IPS-18c (cell line): ENCODE data around the gene EDEM2.
"Not testable (repeated sequence)": the region's sequence is repeated elsewhere in the genome, so short reads cannot be mapped to it uniquely, and the experiment has no call there.

ENCODE experiments used
- H3K4me3 ChIP-seq: 2 replicates; pipeline ENCODE4 v1.7.0; 2013; ENCODE audit warnings: low read depth, mild to moderate bottlenecking, low read length, moderate library complexity; ENCODE audit not compliant: insufficient read depth
- H3K9me3 ChIP-seq: one replicate; pipeline ENCODE4 v1.6.1; 2013; ENCODE audit warnings: mild to moderate bottlenecking, low read length, moderate library complexity; ENCODE audit not compliant: control insufficient read depth, insufficient read depth

EDEM2 gene

GRCh38 chr20:35111141-35111888, 35.8 kb downstream of the EDEM2 start:
- no peak overlapping the region for H3K4me3 ChIP-seq
- no peaks in the 10 kb centered on the region for H3K9me3 ChIP-seq

GRCh38 chr20:35108921-35109320, 38.2 kb downstream of the EDEM2 start:
- no peaks in the 10 kb centered on the region for H3K9me3 ChIP-seq
- no peak overlapping the region for H3K4me3 ChIP-seq

- Histone ChIP-seq H3K9me3 (no peaks in the 10 kb centered on the region), H3K4me3 (no peak overlapping the region)
These were observed 40.2 kb downstream of the EDEM2 start for GRCh38 chr20:35106827-35107380.

- H3K9me3 ChIP-seq, result no peaks in the 10 kb centered on the region
- H3K4me3 ChIP-seq, result no peak overlapping the region
These were observed 42.3 kb downstream of the EDEM2 start for GRCh38 chr20:35104685-35105295.

GRCh38 chr20:35101620-35102019, 45.5 kb downstream of the EDEM2 start:
- Histone ChIP-seq H3K4me3 (no peak overlapping the region), H3K9me3 (no peaks in the 10 kb centered on the region)

- no peaks in the 10 kb centered on the region for H3K9me3 ChIP-seq
- H3K4me3 ChIP-seq, result peak overlapping the region; percentile 94; the same call in 1 of the 2 replicates
These were observed 53.8 kb downstream of the EDEM2 start for GRCh38 chr20:35093267-35093884.

- H3K9me3 ChIP-seq, result no peaks in the 10 kb centered on the region
- H3K4me3 ChIP-seq, result peak within 1 kb of the TSS; percentile 94
These were observed 54.4 kb downstream of the EDEM2 start, which contains the start of gene TRPC4AP for GRCh38 chr20:35092524-35093266. Gene TRPC4AP, minus strand, starts transcription at chr20:35092807. Its CDS starts 26 bp downstream, at chr20:35092781.

GRCh38 chr20:35091816-35092523, 55.2 kb downstream of the EDEM2 start:
- Histone ChIP-seq H3K4me3 (peak overlapping the region; percentile 94), H3K9me3 (no peaks in the 10 kb centered on the region)

- H3K9me3 ChIP-seq, result no peaks in the 10 kb centered on the region
- no peak overlapping the region for H3K4me3 ChIP-seq
These were observed 58.6 kb downstream of the EDEM2 start for GRCh38 chr20:35088231-35089145.

- H3K9me3 ChIP-seq, result no peaks in the 10 kb centered on the region
- H3K4me3 ChIP-seq, result no peak overlapping the region
These were observed 59.3 kb downstream of the EDEM2 start for GRCh38 chr20:35087791-35088190.

GRCh38 chr20:35087355-35087754, 59.8 kb downstream of the EDEM2 start:
- no peaks in the 10 kb centered on the region for H3K9me3 ChIP-seq

GRCh38 chr20:35085477-35086225, 61.5 kb downstream of the EDEM2 start:
- Histone ChIP-seq H3K9me3 (no peaks in the 10 kb centered on the region), H3K4me3 (no peak overlapping the region)

More at GRCh38 chr20:35087355-35087754, 59.8 kb downstream of the EDEM2 start:
- H3K4me3 ChIP-seq, result no peak overlapping the region

- H3K9me3 ChIP-seq, result no peaks in the 10 kb centered on the region
These were observed 62.1 kb downstream of the EDEM2 start for GRCh38 chr20:35084998-35085397.

GRCh38 chr20:35080348-35080642, 66.8 kb downstream of the EDEM2 start:
- not testable (repeated sequence) for H3K4me3 ChIP-seq

More at GRCh38 chr20:35084998-35085397, 62.1 kb downstream of the EDEM2 start:
- no peak overlapping the region for H3K4me3 ChIP-seq

More at GRCh38 chr20:35080348-35080642, 66.8 kb downstream of the EDEM2 start:
- peaks cover 11% of the 10 kb centered on the region for H3K9me3 ChIP-seq
